GM19438 (cell line): ENCODE results near the gene SMCHD1.

ENCODE experiments used
- ATAC-seq: cut with Tn5 transposase; IDR thresholded peaks from one replicate; pipeline ENCODE4 v1.9.1; 2021; ENCODE audit warnings: low read depth; ENCODE audit not compliant: unreplicated experiment

The SMCHD1 gene

DNA sequence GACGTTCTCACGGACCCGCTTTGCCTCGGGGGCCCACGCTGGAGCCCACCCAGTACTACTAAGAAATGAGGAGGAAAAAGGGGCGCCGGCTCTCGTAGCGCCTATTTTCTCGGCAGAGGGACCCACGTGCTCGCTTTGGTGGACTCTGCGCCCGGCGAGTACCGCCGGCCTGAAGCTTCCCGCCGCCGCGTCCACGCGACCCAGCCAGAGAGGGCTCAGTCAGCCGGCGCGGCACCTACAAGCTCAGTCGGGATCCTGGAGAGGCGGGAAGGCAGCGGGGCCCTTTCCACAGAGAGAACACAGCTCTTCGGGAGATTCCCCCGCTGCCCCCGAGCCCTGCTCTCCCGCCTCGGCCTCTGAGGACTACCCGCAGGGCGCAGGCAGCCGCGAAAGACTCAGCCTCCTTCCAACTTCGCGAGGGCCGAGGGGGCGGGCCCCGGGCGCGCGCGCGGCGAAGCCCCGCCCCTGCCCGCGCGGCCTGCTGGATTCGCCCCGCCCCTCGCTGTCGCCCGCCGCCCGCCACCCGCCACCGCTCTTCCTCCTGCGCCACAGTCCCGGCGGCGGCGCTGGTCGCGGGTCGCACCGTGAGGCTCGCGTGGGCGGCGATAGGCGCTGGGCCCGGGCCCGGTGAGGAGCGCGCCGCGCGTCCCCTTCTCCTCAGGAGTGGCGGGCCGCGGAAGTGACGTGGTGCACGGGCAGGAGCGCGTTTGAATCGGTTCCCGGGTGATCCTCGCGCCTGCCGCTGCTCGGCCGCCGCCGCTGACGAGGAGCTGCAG is at the start of gene SMCHD1:
Gene SMCHD1 (plus strand): TSS at position 549 of the 776 bp plus-strand sequence. CDS start 350 bp downstream, outside the sequence.
- peak; percentile 64 for ATAC-seq

DNA sequence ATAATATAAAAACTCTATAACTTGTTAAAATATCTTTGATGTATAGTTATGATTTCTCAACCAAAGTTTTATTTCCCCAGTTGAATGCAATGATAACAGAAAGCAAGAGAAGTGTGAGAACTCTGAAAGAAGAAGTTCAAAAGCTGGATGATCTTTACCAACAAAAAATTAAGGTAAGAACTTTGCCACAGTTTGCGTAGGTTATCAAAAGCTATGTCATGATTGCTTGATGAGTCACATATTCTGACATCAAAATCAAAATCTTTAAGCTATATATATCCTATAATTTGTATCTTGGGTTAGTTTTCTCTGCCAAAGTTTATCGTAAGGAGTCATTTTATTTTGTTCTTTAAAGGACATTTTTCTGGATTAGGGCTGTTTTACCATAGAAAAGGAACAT is 49.2 kb upstream of the SMCHD1 start:
- no peak for ATAC-seq

DNA sequence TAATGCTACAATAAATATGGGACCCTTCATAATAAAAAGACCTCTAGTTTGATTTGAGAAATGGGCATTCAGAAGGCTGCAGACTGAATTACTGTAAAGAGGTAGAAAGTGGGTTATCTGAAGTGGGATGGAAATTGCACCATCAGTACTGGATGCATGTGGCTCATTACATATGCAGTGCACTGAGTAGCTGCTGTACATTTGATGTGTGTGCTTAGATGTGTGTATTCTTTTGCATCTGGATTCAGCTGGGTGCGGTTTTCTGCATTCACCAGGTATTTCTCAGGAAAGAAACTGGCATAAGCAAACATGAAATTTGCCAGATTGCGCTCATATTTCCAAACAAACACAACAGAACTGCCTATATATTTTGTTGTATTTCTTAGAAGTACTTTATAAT is 45.9 kb upstream of the SMCHD1 start:
- ATAC-seq, result no peak

DNA sequence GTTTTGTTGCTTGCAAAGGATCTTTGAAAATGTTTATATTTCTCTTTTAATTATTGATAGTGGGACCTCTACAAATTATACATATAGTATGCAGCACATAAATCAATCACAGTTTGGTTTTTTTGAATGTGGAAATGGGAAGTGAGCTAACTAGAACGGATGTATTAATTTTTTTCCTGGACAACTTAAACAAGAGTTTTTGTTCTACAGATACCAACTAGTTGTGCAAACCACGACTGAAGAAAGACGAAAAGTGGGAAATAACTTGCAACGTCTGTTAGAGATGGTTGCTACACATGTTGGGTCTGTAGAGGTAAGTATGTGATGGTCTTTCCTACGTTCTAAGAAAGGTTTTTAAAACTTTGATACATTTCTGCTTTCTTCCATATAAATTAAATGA is 45.0 kb upstream of the SMCHD1 start:
- ATAC-seq, result no peak

DNA sequence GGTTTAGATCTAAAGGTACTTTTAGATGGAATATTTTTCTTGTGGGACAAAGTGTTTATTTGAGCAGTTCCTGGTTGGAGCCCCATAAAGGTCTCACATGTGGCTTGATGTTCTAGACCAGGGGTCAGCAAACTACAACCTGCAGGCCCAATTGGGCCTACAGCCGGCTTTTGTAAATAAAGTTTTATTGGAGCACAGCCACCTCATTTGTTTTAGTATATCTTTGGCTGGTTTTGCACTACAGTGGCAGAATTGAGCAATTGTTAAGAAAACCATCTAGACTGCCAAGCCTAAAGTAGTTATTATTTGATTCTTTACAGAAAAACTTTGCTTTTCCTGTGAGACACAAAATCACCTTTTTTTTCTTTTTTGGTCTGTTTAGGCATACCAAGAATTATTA is 42.5 kb upstream of the SMCHD1 start:
- no peak for ATAC-seq

DNA sequence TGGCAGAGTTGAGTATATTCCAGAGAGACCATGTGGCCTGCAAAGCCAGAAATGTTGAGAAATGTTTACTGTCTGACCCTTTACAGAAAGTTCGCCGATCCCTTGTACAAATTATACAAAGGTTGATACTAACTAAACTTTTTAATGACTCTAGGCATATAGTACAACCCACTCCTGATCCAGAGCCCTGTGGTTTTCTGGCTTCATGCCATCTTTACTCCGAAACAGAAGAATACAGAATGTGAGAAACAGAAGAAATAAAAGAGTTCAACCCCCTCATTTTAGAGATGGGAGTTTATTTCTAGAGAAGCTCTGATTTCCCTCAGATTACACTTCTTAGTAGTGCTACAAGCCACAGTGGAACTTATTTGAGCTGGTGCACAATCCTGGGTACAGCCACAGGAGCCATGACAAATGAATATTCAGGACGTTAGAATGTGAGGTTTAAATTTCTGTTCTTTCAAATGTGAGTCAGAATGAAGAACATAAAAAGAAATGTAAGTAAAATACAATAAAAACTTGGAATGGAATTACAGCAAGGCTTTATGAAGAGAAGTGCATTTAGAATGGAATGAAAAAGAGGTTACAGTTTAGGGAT is 38.0 kb upstream of the SMCHD1 start:
- ATAC-seq, result no peak

DNA sequence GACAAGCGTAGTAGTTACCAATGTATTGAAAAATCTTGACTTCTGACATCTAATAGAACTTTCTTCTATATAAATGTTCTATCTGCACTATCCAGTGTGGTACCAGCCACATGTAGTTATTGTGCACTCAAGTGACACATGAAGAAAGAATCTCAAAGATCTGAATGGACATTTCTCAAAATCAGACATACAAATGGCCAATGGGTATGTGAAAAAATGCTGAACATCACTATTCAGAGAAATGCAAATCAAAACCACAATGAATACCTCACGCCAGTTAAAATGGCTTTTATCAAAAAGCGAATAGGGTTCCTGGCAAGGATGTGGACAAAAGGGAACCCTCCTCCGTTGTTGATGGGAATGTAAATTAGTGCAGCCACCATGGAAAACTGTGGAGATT is 37.5 kb upstream of the SMCHD1 start:
- no peak for ATAC-seq

DNA sequence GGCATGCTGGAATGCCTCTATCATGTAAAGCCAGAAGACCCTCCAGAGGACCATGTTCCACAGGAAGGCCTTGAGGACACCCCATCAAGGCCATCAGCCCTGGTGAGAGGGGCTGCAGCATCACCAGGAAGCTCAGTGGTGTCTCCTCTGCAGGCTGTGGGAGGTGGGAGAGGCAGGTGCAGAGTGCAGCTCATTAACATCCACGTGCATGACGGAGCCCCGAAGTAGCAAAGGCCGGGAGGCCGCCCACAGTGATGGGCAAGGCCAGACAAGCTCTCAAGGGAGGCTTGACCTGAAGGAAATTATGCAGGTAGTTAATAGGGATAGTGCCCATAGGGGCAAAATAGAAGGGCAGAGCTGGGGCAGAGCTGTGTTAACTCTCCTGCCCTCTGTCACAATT is 30.3 kb upstream of the SMCHD1 start:
- no peak for ATAC-seq

DNA sequence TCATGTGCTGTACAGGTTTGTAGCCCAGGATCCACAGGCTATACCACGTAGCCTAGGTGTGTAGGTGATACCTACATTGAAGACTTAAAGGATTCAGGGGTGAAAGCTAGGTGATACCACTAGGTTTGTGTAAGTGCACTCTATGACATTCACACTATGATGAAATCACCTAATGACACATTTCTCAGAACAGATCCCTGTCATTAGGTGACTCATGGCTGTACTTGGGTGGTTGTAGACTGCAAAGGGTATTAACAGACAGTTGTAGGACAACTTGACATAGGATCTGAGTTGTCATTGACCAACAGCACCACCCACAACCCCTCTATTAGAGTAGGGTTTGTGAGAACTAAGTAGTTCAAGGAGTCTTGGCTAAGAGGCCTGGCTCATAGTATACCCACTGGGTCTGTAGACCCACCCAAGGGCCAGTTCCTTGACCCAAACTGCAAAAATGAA is 27.7 kb upstream of the SMCHD1 start:
- ATAC-seq, result no peak

DNA sequence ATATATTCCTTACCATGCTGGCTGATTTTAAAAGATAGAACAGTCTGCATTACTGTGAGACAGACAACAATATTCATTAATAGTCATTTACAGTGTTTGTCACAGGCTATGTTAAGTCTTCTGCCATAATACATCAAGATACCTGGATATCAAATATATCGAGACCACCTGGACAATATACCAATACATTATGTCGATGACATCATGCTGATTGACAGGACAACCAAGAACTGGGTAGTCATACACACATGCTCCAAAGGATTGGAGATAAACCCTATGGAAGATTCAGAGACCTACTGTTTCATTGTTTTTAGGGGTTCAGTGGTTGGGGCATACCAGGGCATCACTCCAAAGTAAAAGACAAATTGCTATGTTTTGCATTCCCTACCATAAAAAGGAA is 26.5 kb upstream of the SMCHD1 start:
- no peak for ATAC-seq

DNA sequence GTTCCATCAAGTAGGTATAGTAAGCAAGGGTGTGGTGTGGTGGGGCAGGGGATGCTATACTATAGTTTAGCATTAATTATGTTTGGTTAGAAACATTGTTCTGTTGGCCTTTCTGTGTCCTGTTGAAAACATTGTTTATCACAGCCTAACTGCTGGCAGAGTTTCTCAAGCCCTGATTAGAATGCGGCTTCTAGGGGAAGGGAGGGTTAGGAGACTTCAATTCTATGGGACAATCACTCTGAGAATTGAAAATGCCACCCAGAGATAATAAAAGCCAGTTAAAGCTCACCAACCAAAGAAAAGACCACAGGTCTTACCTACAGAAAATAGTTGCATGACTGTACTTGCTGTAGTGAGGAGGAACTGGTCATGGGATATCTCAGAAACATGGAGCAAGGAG is 19.9 kb upstream of the SMCHD1 start:
- ATAC-seq, result no peak

DNA sequence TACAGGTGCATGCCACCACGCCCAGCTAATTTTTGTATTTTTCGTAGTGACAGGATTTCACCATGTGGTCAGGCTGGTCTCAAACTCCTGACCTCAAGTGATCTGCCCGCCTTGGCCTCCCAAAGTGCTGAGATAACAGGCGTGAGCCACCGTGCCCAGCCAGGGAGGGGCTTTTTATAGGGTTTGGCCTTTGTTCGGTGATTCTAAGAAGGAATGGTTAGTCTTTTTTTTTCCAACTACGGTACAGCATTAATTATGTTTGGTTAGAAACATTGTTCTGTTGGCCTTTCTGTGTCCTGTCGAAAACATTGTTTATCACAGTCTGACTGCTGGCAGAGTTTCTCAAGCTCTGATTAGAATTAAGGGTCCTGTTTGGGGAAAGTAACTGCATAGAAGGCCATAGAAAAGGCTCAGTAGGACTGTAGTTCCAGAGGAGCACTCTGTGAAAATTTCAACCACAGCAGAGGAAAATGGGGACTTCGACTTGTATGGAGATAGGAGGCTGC is 19.3 kb upstream of the SMCHD1 start:
- peak; percentile 13 for ATAC-seq

DNA sequence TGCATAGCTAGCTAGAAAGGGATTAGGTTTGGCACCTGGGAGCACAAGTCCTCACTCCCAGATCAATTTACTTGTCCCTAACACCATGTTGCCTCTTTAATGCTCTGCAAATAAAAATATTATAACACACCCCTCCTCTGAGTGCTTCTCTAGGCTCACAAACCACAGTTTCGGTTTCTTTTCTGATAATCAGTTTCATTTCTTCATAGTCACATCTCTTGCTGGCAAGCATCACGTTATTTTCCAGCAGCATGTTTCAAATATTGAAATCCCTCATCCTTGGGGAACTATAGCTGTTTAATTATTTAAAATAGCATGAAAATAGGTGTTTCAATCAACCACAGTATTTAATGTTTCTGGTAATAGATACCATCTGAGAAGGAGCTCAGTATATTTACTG is 13.9 kb upstream of the SMCHD1 start:
- peak; percentile 67 for ATAC-seq

DNA sequence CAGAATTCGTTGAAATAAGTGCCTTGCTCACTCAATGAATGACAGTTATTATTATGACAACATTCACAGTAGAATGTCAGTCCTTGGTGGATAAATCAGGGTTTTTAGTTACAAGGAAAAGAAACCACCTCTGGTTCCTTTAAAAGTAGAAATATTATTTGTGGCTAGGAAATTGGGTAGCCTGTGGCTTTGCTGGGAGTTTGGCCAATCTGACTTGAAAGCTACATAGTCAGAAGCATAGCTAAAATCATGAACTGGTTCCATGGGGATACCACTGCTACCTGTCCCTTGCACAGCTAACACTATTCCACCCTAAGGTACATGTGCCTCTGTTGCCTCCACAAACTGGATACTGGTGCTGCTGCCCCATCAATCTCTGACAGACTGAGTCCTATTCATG is 12.8 kb upstream of the SMCHD1 start:
- no peak for ATAC-seq

DNA sequence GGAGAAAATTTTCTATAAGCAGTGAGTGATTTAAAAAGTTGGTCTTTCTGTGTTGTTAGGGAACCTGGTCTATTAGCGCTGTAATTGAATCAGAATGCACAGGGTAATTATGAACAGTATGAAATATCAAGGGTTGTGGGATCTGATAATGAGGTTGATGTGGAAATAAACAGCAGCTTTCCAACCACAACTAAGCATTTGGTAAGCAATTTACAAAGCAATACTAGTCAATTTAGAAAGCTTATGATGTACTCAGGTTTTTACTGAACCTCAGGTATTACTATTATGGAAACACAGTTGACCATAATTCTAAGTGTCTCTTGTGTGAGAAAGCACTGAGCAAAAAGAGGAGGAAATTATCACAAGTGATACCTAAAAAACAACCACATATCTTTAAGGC is 11.0 kb upstream of the SMCHD1 start:
- ATAC-seq, result no peak

DNA sequence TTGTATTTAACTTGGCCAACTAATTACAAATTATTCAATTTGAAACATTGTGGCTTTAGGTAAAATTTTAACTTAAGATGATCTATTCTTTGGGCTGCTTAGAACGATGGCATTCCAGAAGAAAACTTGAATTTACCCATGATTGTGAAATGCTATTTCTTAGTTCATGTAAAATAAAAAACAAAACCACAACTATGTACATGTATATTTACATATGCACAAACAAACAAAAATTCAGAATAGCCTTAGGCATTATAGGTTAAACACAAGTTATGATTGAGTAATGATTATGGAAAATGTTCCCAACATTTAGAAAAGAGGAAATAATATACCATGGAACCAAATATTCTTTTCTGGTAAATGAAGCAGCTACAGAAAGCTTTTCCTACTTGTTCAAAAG is 3.5 kb upstream of the SMCHD1 start:
- no peak for ATAC-seq

DNA sequence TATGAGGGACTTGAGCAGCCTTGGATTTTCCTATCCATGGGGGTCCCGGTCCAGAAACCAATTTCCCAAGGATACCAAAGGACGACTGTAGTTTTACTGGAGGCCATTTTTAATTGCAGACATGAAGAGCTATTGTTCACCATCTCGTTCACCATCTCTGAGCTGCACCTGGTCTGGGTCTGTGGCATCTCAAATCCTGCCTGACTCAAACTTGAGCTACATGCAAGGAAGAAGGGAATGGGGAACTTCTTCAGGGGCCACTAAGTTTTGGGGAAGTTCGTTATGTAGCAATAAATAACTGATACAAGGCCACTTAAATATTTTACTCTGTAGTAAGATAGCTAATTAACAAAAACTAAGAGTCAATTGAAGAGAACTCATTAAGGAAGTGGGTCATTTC is 2.1 kb upstream of the SMCHD1 start:
- no peak for ATAC-seq

DNA sequence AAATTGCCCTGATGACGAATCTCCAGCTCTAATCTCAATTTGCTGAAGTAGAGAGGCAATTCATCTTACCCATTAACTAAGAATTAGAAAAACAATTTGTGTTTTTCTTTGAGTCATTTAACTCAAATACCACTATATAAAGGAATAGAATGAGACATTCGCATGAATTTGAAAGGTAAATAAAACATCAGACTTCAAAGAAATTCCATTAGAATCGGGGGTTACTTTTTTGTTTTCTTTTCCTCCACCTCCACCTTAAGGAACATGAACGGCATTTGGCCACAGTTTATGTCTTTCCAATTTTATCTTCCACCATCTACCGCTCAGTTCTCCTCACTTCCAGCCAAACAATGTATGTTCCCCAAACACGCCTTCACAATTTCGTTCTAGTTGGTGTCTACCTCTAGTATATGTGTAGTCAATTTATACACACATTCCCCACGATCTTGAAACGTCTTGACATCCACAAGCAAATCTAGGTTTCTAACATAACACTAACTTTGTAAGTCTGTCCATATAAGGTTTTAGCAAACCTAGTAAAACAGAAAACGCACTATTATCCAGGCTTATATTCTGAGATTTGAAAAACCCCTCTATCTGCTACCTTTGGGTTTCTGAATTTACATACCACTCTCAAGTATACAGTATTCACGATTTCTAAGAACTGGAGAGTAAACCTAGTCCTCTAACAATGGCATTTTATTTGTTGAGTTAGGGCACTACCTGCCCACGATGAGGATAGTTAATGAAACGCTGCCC is 1.2 kb upstream of the SMCHD1 start:
- ATAC-seq, result no peak

DNA sequence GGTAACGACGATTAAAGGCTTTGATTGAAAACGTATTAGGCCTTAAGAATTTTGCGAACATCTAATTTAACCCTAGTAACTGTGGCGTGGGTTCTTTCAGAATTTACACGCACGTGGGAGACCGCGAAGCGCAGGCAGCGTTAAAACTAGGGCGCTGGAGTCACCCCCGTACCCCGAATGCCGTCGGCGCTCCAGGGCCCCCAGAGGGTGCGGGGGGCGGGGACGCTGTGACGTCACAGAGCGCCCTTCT is 673 bp upstream of the SMCHD1 start:
- peak; percentile 44 for ATAC-seq

DNA sequence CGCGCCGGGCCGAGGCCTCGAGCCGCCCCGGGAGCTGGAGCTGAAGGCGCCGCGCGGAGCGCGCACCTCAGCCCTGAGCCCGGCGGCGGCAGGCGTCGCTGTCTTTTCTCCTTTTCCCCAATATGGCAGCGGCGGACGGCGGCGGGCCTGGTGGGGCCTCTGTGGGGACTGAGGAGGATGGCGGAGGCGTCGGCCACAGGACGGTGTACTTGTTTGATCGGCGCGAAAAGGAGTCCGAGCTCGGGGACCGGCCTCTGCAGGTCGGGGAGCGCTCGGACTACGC is 369 bp downstream of the SMCHD1 start:
- peak; percentile 10 for ATAC-seq

DNA sequence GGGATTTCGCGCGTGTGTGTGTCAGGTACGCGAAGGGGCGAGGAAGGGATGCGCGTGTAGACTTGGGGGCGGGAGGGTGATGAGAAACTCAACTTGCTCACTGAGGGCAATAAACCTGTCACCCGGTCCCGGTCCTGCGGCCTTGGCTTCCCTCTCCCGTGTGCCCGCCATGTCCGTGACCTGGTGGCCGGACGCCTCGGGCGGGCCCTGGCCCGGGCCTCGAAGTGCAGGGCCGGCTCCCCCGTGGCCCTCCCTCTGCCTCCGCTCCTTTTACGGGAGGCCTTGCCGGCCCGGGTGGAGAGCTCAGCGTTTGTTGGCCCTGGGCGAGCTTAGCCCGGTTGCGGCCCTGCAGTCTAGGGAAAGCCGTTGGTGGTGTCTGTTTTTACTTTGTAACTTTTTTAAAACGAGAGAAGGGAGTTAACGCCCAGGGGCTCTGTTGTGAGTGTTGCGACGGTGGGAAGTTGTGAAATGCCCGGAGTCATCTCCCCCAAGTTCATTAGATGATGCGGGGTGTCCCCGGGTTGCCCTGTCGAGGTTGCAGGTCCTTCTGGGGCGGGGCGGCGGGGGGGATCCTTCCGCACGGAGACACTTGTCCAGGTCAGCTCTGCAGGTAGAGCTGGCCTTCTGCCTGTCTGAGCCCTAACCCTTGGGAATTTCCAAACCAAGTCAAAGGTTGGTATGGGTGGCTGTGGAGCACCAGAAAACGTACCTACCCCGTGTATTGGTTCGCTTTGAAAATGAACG is 883 bp downstream of the SMCHD1 start:
- peak; percentile 15 for ATAC-seq
